GM21526 (cell line): Measurements from ENCODE around the gene UGT1A6.

Experiments used
- ATAC-seq: cut with Tn5 transposase; IDR thresholded peaks from one replicate; pipeline ENCODE4 v1.9.1; 2021; ENCODE audit warnings: moderate library complexity; ENCODE audit not compliant: unreplicated experiment, low FRiP score

UGT1A6 gene

GRCh38 chr2:233761040-233761769 lies 68.5 kb downstream of the UGT1A6 start:
- ATAC-seq = no peak

DNA sequence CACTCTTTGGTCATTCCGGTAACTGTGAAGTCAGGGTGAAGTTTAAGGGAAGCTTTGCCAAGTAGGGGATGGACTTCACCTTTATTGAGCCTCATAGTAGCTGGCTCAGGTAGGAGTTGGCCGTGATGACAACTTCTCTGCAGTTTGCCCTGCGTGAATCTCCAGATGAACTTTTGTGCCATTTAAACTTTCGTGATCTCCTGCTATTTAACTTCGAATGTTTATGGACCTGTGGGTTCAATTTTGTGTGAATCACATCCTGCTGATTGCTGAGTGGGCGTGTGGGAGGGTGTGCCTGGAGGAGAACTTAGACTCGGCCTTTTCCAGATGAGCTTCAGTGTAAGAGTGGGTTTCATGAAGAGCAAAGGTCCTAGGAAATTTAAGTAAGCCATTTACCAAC lies 71.6 kb downstream of the UGT1A6 start:
- ATAC-seq = no peak

DNA sequence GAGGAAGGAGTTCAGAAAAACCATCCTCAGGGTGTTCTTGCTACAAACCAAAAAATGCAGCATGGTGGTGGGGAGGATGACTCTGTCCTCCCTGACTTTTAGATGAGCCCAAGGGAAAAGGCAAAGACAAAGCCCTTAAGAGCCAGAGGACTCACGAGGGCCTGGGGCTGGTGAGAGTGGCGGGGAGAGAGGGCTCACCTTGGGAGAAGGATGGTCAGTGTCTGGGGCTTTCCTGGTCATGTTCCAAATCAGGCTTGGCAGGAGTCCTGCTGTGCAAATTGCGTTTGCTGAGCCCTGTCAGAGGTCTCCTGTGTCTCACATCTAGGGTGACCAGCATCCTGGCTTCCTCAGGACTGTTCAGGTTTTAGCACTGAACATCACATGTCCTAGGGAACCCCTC lies 72.1 kb downstream of the UGT1A6 start:
- ATAC-seq = no peak

DNA sequence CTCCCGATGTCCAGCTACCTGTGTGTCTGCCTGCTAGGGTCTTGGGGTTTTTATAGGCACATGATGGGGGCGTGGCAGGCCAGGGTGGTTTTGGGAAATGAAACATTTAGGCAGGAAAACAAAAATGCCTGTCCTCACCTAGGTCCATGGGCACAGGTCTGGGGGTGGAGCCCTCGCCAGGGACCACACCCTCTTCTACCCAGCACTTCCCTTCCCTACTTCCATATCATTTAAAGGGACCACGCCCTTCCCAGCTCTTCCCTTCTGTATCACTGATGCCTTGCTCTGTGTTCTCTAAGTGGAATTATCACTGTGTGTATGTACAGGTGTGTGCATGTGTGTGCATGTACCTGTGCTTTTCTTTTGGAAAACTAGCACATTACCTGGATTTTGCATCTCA lies 73.7 kb downstream of the UGT1A6 start:
- no peak for ATAC-seq

- no peak for ATAC-seq
These were observed 75.4 kb downstream of the UGT1A6 start for GRCh38 chr2:233768076-233768475.

DNA sequence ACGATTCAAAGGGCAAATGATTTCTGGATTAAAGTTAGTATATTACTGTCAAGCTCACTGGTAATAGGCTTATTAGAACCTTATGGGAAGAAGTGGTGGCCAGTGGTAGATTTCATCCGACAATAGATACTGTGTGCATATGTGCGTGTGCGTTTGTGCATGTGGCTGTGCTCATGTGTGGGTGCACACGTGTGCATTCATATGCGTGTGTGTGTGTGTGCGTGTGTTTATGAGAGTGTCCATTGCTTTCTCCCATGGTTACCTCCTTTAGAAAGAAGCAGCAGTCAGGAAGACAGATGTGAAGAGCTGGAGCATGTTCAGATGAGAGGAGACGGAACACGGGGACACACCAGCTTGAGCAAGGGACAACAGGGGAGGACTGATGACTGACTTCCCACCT lies 76.6 kb downstream of the UGT1A6 start:
- ATAC-seq = no peak

DNA sequence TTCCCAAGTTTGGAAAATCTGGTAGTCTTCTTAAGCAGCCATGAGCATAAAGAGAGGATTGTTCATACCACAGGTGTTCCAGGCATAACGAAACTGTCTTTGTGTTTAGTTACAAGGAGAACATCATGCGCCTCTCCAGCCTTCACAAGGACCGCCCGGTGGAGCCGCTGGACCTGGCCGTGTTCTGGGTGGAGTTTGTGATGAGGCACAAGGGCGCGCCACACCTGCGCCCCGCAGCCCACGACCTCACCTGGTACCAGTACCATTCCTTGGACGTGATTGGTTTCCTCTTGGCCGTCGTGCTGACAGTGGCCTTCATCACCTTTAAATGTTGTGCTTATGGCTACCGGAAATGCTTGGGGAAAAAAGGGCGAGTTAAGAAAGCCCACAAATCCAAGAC lies 79.5 kb downstream of the UGT1A6 start:
- no peak for ATAC-seq

- ATAC-seq = no peak
These were observed 79.9 kb downstream of the UGT1A6 start for GRCh38 chr2:233772583-233772982.

GRCh38 chr2:233773854-233774253 lies 81.2 kb downstream of the UGT1A6 start:
- no peak for ATAC-seq

DNA sequence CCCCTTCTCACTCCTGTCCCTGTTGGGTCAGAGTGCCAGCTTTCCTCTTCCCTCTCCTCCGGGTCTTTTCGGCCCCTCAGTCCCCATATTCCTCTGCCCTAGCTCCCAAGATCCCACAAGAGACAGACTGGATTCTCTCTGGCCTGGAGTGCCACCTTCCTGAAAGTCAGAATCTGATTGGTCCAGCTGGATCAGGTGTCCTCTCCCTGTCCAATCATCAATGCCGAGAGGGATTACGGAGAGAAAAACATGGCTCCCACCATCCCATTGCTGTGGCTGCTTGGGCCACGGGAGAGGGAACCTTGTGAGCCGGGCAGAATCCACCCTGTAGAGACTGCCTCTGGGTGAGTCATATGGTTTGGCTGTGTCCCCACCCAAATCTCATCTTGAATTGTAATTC lies 82.7 kb downstream of the UGT1A6 start:
- ATAC-seq = no peak

GRCh38 chr2:233778030-233778429 lies 85.3 kb downstream of the UGT1A6 start, which contains the start of gene MROH2A:
Gene MROH2A, plus strand, starts transcription at chr2:233778330. Its CDS starts 1,029 bp downstream, at chr2:233779359.
- ATAC-seq = no peak

DNA sequence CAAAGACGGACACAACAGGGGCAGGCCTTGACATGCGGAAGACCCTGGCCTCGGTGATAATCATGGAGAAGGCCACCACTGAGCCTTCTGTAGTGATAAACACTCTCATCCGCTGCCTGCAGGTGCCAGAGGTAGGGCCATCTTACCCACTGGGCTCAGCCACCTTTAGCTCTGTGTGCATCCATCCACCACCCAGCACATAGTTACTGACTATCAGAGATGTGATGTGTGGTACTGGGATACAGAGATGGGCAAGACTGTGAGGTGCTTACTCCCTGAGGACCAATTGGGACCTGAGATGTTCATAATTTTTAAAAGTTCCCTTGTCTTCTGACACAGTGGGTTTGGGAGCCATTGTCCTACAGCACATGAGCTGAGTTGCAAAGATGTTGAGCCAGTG lies 87.0 kb downstream of the UGT1A6 start:
- ATAC-seq = no peak

DNA sequence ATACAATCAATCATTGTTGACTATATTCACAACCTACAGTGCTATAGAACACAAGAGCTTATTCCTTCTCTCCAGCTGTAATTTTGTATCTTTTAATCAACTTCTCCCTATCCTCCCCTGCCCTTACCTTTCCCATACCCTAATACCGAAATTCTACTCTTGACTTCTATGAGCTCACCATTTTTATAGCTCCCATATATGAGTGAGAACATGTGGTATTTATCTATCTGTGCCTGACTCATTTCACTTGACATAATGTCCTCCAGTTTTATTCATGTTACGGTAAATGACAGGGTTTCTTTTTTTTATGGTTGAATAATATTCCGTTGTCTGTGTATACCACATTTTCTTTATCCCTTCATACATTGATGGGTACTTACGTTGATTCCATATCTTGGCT lies 88.1 kb downstream of the UGT1A6 start:
- ATAC-seq = no peak

- ATAC-seq = no peak
These were observed 96.9 kb downstream of the UGT1A6 start for GRCh38 chr2:233789554-233789953.

DNA sequence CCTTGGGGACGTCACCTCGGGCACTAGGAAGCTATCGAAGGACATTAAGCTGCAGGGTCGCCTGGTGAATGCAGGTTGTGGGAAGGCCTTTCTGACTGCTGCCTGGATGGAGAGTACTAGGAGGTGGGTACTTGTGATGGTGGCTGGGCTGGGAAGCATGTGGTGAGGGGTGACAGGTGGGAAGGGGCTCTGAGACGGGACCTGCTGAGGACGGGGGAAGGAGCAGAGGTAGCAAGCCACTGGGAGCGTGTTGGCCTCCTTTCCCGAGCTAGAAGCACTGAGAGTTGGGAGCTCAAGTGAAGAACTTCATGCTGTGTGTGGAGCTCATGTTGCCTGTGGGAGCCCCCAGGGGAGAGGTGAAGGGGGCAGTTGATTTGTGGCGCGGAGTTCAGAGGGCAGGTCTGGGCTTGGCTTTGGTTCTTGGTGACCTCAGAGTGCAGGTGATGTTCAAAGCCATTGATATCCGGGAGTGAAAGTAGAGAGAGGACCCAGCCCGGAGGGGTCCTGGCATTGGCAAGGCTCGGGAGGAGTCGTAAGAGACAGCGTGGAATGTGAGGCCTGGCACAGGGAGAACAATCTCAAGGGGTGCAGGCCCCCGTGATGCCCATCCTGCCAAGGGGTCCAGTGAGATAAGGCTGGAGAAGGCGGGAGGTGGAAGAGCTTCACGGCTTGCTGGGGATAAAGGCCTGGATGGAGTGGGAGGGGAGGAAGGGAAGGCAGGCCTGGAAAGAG lies 98.6 kb downstream of the UGT1A6 start:
- no peak for ATAC-seq

DNA sequence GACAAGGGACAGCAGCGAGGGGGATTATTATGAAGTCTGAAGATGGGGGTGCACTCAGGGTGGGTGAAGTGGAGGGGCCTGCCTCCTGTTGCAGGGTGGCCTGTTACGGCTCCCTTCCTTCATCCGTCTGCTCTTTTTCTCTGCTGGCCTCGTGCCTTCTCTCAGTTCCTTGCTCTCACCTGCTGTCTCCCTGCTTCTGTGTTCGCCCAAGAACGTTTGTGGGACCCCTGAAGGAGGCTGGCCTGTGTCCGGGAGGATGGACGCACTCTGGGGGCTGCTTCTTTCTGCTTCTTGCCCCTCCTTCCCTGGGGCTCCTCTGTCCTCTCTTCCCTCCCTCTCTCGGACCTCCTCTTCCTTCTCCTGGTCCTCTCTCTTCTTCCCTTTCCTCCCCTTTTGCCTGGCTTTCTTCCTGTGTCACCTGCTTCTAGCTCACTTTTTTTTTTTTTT lies 99.2 kb downstream of the UGT1A6 start:
- ATAC-seq = no peak

- no peak for ATAC-seq
These were observed 100.0 kb downstream of the UGT1A6 start for GRCh38 chr2:233792720-233793119.

- no peak for ATAC-seq
These were observed 100.9 kb downstream of the UGT1A6 start for GRCh38 chr2:233793465-233794127.

GRCh38 chr2:233794128-233794658 lies 101.5 kb downstream of the UGT1A6 start:
- no peak for ATAC-seq

DNA sequence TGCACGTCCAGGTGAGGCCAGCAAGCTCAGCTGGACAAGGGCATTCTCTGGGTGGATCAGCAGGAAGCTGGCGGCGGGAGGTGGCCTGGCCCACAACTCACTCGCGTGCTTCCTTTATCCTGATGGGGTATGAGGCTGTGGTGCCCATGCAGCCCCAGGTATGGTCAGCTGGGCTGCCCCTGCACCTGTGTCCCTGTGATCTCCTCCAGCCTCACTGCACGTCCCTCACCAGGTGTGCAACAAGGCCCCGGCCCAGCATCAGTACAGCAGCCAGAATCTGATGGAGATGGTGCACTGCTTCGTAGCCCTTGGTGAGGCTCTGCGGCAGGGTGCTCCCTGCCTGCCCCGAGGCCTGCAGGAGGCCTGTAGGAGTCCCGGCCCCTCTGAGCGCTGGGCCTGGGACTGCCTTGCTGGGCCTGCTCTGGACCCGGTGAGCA lies 103.1 kb downstream of the UGT1A6 start:
- ATAC-seq = no peak

GRCh38 chr2:233796254-233796653 lies 103.6 kb downstream of the UGT1A6 start:
- no peak for ATAC-seq
